ENCODE measurements around the gene LEPROT.

LEPROT gene

DNA sequence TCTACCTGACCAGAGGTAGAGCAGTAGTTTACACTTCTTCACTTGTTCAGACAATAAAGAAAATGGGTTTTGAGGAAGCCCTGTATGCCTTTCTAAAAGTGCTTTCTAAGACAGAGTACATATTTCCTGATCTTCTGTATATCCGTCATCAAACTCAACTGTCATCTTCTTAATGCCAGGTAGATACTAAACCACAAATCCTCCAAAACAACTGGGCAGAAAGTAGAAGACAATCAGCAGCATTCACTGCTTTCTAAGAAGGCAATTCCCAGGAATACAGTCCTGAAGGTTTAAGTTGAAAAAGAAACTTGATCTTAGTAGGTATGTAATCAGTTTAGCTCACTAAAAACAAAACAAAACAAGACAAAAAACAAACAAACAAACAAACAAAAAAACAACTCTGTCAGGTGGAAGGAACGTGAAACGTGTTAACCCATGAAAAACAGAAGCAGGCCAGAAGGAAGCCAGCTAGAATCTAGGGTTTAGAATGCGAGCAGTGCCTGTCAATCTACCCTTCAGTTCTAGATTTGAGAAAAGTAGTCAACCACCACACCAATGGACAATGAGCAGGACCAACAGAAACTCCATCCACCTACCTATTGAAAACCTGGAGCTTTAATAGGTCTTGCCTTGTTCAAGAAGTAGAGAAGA, 59.2 kb downstream of the LEPROT start:
- no peaks in the 10 kb centered on the region for H3K4me1 Mint-ChIP-seq
- no peak for DNase-seq

GRCh38 chr1:65480684-65481405, 60.4 kb downstream of the LEPROT start:
- Mint-ChIP-seq H3K4me1 (no peaks in the 10 kb centered on the region), H3K27me3 (ENCODE audit: low read depth, poor library complexity) (peaks cover 3% of the 10 kb centered on the region), H3K27ac (no peak overlapping the region), H3K4me3 (no peak overlapping the region), H3K9me3 (no peaks in the 10 kb centered on the region), H3K36me3 (ENCODE audit: low read depth) (no peaks in the 10 kb centered on the region)
- TF ChIP-seq CTCF (IDR thresholded peaks at IDR 0.05) = no peak
- DNase-seq = no peak

More for the DNA sequence above, 59.2 kb downstream of the LEPROT start:
- H3K36me3 Mint-ChIP-seq (ENCODE audit: low read depth) = no peaks in the 10 kb centered on the region
- H3K27ac Mint-ChIP-seq = no peak overlapping the region
- H3K9me3 Mint-ChIP-seq = no peaks in the 10 kb centered on the region
- no peak for TF ChIP-seq CTCF (IDR thresholded peaks at IDR 0.05)
- peaks cover 3% of the 10 kb centered on the region for H3K27me3 Mint-ChIP-seq (ENCODE audit: low read depth, poor library complexity)
- no peak overlapping the region for H3K4me3 Mint-ChIP-seq

- no peak for TF ChIP-seq CTCF (IDR thresholded peaks at IDR 0.05)
- Mint-ChIP-seq H3K36me3 (ENCODE audit: low read depth) (no peaks in the 10 kb centered on the region), H3K27ac (no peak overlapping the region), H3K9me3 (no peaks in the 10 kb centered on the region), H3K27me3 (ENCODE audit: low read depth, poor library complexity) (no peaks in the 10 kb centered on the region), H3K4me1 (no peaks in the 10 kb centered on the region), H3K4me3 (no peak overlapping the region)
- no peak for DNase-seq
Observed at GRCh38 chr1:65483993-65484754, 63.7 kb downstream of the LEPROT start.

All from nephron progenitor cell (in vitro differentiated cells).